NCI-H526 treated with DMSO at 0.1 percent for 48 hours (cell line): ENCODE results near the gene ZKSCAN1.
A peak's percentile ranks its signal among the peaks of the same experiment; 100 is the strongest.

Experiments
- DNase-seq: peaks from one replicate; lab custom pipeline; 2025; lab: John Stamatoyannopoulos, UW

Gene ZKSCAN1

GRCh38 chr7:100038326-100038725 is 22.9 kb downstream of the ZKSCAN1 start:
- DNase-seq: no peak

GRCh38 chr7:100040575-100040974 is 25.2 kb downstream of the ZKSCAN1 start:
- no peak for DNase-seq

GRCh38 chr7:100044718-100045117 is 29.3 kb downstream of the ZKSCAN1 start:
- DNase-seq: peak; percentile 32

- DNase-seq: no peak
Measured at GRCh38 chr7:100048680-100049079, 33.3 kb downstream of the ZKSCAN1 start.

DNA sequence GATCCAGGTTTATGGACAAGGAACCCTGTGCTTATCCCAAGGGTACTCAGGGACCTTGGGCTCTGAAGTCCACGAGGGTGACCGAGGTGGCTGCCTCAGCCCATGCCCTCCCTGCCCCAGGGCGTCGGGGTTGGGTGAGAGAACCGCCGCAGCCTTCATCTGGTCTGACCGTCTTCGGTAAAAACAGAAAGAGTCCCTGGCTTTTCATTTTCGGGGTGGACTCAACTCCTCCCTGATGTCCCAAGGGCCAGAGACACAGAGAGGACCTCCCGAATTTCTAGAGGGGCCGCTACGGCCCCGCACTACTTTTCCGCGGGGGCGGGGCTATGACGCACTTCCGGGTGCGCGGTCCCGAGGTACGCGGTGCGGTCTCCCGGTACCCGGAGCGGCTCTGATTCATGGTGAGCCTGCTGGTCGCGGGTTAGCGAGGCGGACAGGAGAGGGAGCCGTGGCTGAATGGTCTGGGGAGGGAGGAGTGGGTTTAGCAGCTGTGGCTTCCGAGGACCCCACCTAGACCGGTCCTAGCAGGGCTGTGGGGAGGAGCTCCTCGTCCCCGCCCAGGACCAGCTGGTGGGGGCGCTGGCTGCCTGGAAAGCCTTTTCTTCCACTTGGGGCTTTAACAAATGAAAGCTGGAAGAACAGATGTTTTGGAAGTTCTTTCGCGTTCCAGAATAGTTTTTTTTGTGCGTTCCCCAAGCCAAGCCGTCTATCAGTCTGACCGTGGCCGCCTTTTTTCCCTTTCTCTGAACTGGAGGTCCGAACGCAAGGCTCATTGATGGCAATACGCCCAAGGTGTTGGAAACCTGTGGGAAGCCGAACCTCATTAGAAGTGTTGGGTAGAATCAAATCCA is 34.3 kb downstream of the ZKSCAN1 start, which contains the start of gene ZSCAN21:
Gene ZSCAN21, plus strand, starts transcription at position 334 of the 851 bp plus-strand sequence. CDS start 7,233 bp downstream, outside the sequence.
- DNase-seq: peak; percentile 73

- DNase-seq: no peak
Measured at GRCh38 chr7:100051611-100052010, 36.2 kb downstream of the ZKSCAN1 start.

- DNase-seq: peak; percentile 84
Measured at GRCh38 chr7:100053215-100053614, 37.8 kb downstream of the ZKSCAN1 start.

- DNase-seq: no peak
Measured at GRCh38 chr7:100057006-100057405, 41.6 kb downstream of the ZKSCAN1 start.

DNA sequence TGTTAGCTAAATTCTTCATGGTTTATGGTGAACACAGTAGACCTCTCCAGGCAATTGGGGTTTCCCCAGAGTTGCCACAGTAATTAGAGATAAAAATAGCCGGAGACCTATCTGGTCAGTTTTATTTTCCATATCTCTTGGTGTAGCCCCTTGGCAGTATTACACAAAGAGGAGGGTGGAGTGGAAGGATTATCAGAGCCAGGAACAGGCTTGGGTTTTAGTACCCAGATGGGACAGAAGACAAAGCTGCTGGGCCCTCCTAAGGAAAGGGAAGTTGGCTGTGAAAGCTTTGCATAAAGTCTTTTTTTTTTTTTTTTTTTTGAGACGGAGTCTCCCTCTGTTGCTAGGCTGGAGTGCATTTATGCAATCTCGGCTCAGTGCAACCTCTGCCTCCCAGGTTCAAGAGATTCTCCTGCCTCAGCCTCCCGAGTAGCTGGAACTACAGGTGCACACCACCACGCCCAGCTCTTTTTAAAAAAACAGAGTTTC is 43.9 kb downstream of the ZKSCAN1 start:
- no peak for DNase-seq

DNA sequence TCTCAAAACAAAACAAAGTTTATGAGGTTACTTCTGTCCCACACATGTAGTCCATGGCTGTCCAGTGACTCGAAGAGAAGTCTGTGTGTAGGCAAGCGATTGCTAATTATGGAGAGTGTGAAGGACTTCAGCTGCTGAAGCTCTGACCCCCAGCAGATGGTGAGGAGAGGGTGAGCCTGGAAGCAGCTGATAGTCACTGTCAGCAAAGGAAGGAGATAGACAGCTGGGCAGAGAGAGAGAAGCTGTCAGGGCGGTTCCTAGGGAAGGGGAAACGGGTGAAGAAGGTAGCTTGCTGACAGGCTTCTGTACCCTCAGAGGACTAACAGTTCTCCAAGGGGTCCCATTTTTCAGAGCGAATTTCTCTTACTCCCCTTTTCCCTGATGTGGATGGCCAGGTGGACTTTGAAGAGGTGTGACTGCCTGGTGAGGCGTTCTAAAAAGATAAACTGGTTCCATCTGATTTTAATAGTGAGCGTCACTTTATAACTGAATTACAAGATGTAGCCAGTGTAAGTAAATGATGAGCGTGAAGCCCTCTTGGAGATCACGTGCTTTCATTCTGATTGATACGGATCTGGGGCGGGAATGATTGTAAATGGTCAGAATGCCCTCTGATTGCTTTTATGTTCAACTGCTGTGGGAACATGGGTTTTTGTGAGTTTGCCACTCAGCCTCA is 46.3 kb downstream of the ZKSCAN1 start:
- no peak for DNase-seq

- no peak for DNase-seq
Measured at GRCh38 chr7:100063376-100063775, 48.0 kb downstream of the ZKSCAN1 start.

GRCh38 chr7:100064162-100064561 is 48.8 kb downstream of the ZKSCAN1 start:
- no peak for DNase-seq

DNA sequence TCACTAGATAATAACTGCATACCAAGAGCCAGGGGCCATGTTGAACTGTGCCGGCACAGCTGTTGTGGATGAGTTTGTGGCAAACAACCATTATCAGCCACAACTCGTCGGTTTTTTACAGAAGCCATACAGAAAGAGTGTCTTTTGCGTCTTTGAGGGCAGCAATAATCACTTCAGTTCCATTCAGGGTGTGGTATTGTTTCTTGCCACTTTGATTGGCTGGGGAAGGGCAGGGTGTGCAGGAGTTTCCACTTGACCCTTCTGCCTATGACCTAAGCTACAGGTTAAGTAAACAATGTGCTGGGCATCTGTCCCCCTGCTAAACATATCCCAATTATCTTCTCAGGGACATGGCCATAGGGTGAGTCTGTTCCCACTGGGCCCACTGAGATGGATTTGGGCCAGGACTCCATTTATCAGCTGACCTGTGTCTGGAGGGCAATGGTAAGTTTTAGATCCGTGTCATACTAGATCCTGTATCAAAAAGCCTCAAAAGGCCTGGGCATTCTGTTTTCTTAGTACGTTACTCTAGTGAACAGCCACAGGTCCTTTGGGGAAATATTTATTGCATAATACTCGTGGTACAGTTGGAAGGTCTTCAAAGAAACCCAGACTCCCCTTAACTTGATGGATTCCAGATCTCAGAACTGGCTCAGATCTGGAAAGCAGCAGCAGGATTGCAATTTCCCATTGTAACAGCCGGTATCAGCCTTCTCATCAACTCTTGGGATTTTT is 50.2 kb downstream of the ZKSCAN1 start:
- DNase-seq: no peak

DNA sequence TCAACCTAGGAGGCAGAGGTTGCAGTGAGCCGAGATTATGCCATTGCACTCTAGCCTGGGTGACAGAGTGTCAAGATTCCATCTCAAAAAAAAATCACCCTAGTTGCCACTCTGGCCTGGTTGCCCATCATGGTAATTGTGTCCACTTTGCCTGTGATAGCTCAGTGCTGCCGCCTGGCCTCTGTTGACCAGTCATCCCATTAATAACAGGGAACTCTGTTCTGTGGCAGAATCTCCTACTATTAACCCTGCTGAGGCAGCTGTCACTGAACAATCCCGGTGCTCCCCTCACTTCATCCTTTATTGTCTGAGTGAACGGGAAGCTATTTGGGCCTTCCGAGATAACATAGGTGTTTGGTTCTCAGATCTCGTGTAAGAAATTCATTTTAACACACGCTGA is 51.6 kb downstream of the ZKSCAN1 start:
- DNase-seq: no peak

GRCh38 chr7:100069991-100070390 is 54.6 kb downstream of the ZKSCAN1 start:
- DNase-seq: no peak

GRCh38 chr7:100071018-100071723 is 55.8 kb downstream of the ZKSCAN1 start:
- DNase-seq: no peak

- DNase-seq: no peak
Measured at GRCh38 chr7:100072462-100072861, 57.1 kb downstream of the ZKSCAN1 start.

DNA sequence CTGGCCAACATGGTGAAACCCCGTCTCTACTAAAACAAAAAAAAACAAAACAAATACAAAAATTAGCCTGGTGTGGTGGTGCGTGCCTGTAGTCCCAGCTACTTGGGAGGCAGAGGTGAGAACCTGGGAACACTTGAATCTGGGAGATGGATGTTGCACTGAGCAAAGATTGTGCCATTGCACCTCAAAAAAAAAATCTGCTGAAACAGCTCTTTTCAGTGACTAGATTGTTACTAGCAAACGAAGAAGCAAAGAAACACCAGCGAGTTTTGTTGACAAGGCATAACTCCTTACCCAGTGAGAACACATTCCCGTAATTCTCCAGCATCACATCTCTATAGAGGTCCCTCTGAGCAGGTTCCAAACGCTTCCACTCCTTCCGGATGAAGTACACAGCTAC is 59.4 kb downstream of the ZKSCAN1 start:
- DNase-seq: no peak

GRCh38 chr7:100075418-100075817 is 60.0 kb downstream of the ZKSCAN1 start:
- no peak for DNase-seq

GRCh38 chr7:100077205-100077604 is 61.8 kb downstream of the ZKSCAN1 start:
- no peak for DNase-seq

- no peak for DNase-seq
Measured at GRCh38 chr7:100079024-100079560, 63.7 kb downstream of the ZKSCAN1 start.
